ENCODE measurements around the gene LMCD1. TPM values are rescaled to one million over a fixed set of nuclear protein-coding genes. Genes with fewer than 3 reads are reported as not detected.

Gene LMCD1
- total RNA-seq, 1 experiment from 2014 or later: 23.9 TPM

- Mint-ChIP-seq H3K36me3 (ENCODE audit: insufficient read depth, unreplicated experiment) (no peaks in the 10 kb centered on the region), H3K27ac (ENCODE audit: unreplicated experiment) (no peak overlapping the region), H3K4me1 (ENCODE audit: low read depth, unreplicated experiment) (no peaks in the 10 kb centered on the region), H3K4me3 (ENCODE audit: unreplicated experiment) (no peak overlapping the region), H3K27me3 (ENCODE audit: insufficient read depth, unreplicated experiment) (no peaks in the 10 kb centered on the region), H3K9me3 (ENCODE audit: unreplicated experiment) (peaks cover 6% of the 10 kb centered on the region)
- no TSS peak for BruUV-seq (replicated peaks)
- no peak for TF ChIP-seq CTCF (IDR thresholded peaks at IDR 0.05; ENCODE audit: insufficient read depth in 1 of 2, low read depth in 1 of 2, low read length in 1 of 2, severe bottlenecking in 1 of 2, unreplicated experiment in 1 of 2)
- Histone ChIP-seq H3K36me3 (ENCODE audit: control insufficient read depth, insufficient read depth, low read length) (no peaks in the 10 kb centered on the region), H3K4me1 (no peaks in the 10 kb centered on the region), H3K9me3 (no peaks in the 10 kb centered on the region), H3K4me3 (ENCODE audit: low read depth, low read length) (no peak overlapping the region), H3K27me3 (replicated peaks; ENCODE audit: control insufficient read depth, insufficient read depth, low read length) (no peaks in the 10 kb centered on the region)
- POLR2A ChIA-PET: no interaction called here
- no peak for DNase-seq
- intact Hi-C loops (cut with micrococcal nuclease; ENCODE audit: unreplicated experiment): no loop called here
- CTCF ChIA-PET: no interaction called here
Measured at GRCh38 chr3:8473990-8474389, 27.6 kb upstream of the LMCD1 start.

GRCh38 chr3:8474991-8475390, 26.6 kb upstream of the LMCD1 start:
- no peak overlapping the region for H3K27ac Mint-ChIP-seq (ENCODE audit: unreplicated experiment)
- intact Hi-C loops (cut with micrococcal nuclease; ENCODE audit: unreplicated experiment): no loop called here
- H3K27me3 ChIP-seq (replicated peaks; ENCODE audit: control insufficient read depth, insufficient read depth, low read length): no peaks in the 10 kb centered on the region
- H3K36me3 ChIP-seq (ENCODE audit: control insufficient read depth, insufficient read depth, low read length): no peaks in the 10 kb centered on the region
- TF ChIP-seq CTCF (IDR thresholded peaks at IDR 0.05; ENCODE audit: insufficient read depth in 1 of 2, low read depth in 1 of 2, low read length in 1 of 2, severe bottlenecking in 1 of 2, unreplicated experiment in 1 of 2): no peak
- H3K27me3 Mint-ChIP-seq (ENCODE audit: insufficient read depth, unreplicated experiment): no peaks in the 10 kb centered on the region
- ChIA-PET POLR2A (no interaction called here), CTCF (no interaction called here)
- no peaks in the 10 kb centered on the region for H3K4me1 Mint-ChIP-seq (ENCODE audit: low read depth, unreplicated experiment)
- H3K9me3 ChIP-seq: no peaks in the 10 kb centered on the region
- BruUV-seq (replicated peaks): no TSS peak
- DNase-seq: no peak
- H3K4me1 ChIP-seq: peaks cover 5% of the 10 kb centered on the region; the same call in 1 of the 2 replicates
- H3K9me3 Mint-ChIP-seq (ENCODE audit: unreplicated experiment): peaks cover 8% of the 10 kb centered on the region
- no peak overlapping the region for H3K4me3 Mint-ChIP-seq (ENCODE audit: unreplicated experiment)
- H3K4me3 ChIP-seq (ENCODE audit: low read depth, low read length): no peak overlapping the region
- H3K36me3 Mint-ChIP-seq (ENCODE audit: insufficient read depth, unreplicated experiment): no peaks in the 10 kb centered on the region

- Mint-ChIP-seq H3K27me3 (ENCODE audit: insufficient read depth, unreplicated experiment) (no peaks in the 10 kb centered on the region), H3K4me3 (ENCODE audit: unreplicated experiment) (no peak overlapping the region), H3K4me1 (ENCODE audit: low read depth, unreplicated experiment) (peaks cover 26% of the 10 kb centered on the region), H3K27ac (ENCODE audit: unreplicated experiment) (no peak overlapping the region), H3K9me3 (ENCODE audit: unreplicated experiment) (peaks cover 25% of the 10 kb centered on the region), H3K36me3 (ENCODE audit: insufficient read depth, unreplicated experiment) (no peaks in the 10 kb centered on the region)
- H3K36me3 ChIP-seq (ENCODE audit: control insufficient read depth, insufficient read depth, low read length): no peaks in the 10 kb centered on the region
- CTCF ChIA-PET: no interaction called here
- no TSS peak for BruUV-seq (replicated peaks)
- H3K27me3 ChIP-seq (replicated peaks; ENCODE audit: control insufficient read depth, insufficient read depth, low read length): no peaks in the 10 kb centered on the region
- peaks cover 27% of the 10 kb centered on the region for H3K4me1 ChIP-seq
- intact Hi-C loops (cut with micrococcal nuclease; ENCODE audit: unreplicated experiment): loop anchor here (1.0 kb wide), 1 partner anchor 127 kb away; no protein-coding TSS in a partner anchor
- no peak overlapping the region for H3K4me3 ChIP-seq (ENCODE audit: low read depth, low read length)
- DNase-seq: no peak
- POLR2A ChIA-PET: no interaction called here
- no peaks in the 10 kb centered on the region for H3K9me3 ChIP-seq
- TF ChIP-seq CTCF (IDR thresholded peaks at IDR 0.05; ENCODE audit: insufficient read depth in 1 of 2, low read depth in 1 of 2, low read length in 1 of 2, severe bottlenecking in 1 of 2, unreplicated experiment in 1 of 2): no peak
Measured at GRCh38 chr3:8480699-8481098, 20.9 kb upstream of the LMCD1 start.
